HepG2 (cell line): ENCODE data around the gene IKZF3. TPM values are rescaled to one million over a fixed set of nuclear protein-coding genes. Genes with fewer than 3 reads are reported as not detected.

Experiments
- CREB1 ChIP-seq, 2 experiments: fragments of 450-650 bp in 1 of 2; IDR thresholded peaks; 2 replicates each; pipeline ENCODE4 v1.6.1; 2016 to 2017; ENCODE audit warnings: control low read depth in 1 of 2, mild to moderate bottlenecking in 1 of 2, missing compliant biosample characterization in 1 of 2, missing genetic modification characterization in 1 of 2
- KDM2A ChIP-seq: sonication (generic); formaldehyde crosslinking; IDR thresholded peaks from 2 replicates; pipeline ENCODE4 v1.4.0; 2020; ENCODE audit warnings: low read depth, missing genetic modification reagents, borderline replicate concordance
- RXRA ChIP-seq: sonication (generic); formaldehyde crosslinking; IDR thresholded peaks from 2 replicates; pipeline ENCODE4 v1.5.1; 2020; ENCODE audit warnings: missing genetic modification reagents
- TOPORS ChIP-seq: sonication (generic); formaldehyde crosslinking; IDR thresholded peaks from 2 replicates; pipeline ENCODE4 v1.8.0; 2023; ENCODE audit warnings: mild to moderate bottlenecking, missing genetic modification reagents
- ZKSCAN5 ChIP-seq: sonication (generic); formaldehyde crosslinking; IDR thresholded peaks from 2 replicates; pipeline ENCODE4 v1.5.1; 2020; ENCODE audit warnings: mild to moderate bottlenecking, missing genetic modification reagents
- ZNF44 ChIP-seq: sonication (generic); formaldehyde crosslinking; IDR thresholded peaks from 2 replicates; pipeline ENCODE4 v1.5.1; 2020; ENCODE audit warnings: mild to moderate bottlenecking, missing genetic modification reagents
- ZNF644 ChIP-seq: IDR thresholded peaks from 2 replicates; pipeline ENCODE4 v1.6.1; 2016; ENCODE audit warnings: low read depth
- ZNF703 ChIP-seq: sonication (generic); formaldehyde crosslinking; IDR thresholded peaks from 2 replicates; pipeline ENCODE4 v1.5.1; 2020; ENCODE audit warnings: missing genetic modification reagents, mild to moderate bottlenecking, moderate library complexity, borderline replicate concordance
- ZNF761 ChIP-seq: sonication (generic); formaldehyde crosslinking; conservative IDR thresholded peaks from 2 replicates; pipeline ENCODE4 v1.4.0; 2020; ENCODE audit warnings: mild to moderate bottlenecking, missing genetic modification reagents
- polyA plus RNA-seq, 8 experiments: library from polyadenylated mRNA; depleted of rRNA in 3 of 8; stranded (reverse) in 7 of 8; unstranded in 1 of 8; fragments of >200 nt; fragmentation: Illumina TruSeq in 4 of 8; extraction: Trizol in 4 of 8; gene quantifications; 2 replicates each; pipeline versions ENCODE4 v1.2.1 to v1.2.3, GENCODE V29; 2011 to 2016; ENCODE audit warnings: low read depth in 4 of 8, missing spikeins in 1 of 8, mixed read lengths in 1 of 8; ENCODE audit not compliant: insufficient read depth in 1 of 8
- total RNA-seq, 5 experiments: library from RNA; depleted of rRNA; stranded (reverse); fragments of >200 nt; fragmentation: Illumina TruSeq; extraction: Trizol; gene quantifications; 2 replicates each; pipeline ENCODE4 v1.2.3, GENCODE V29; 2016; ENCODE audit warnings: low read depth in 1 of 5
- TF ChIP-seq, protein P1 (sequence below), 2 experiments: fragments of 450-650 bp in 1 of 2; sonication (generic) in 1 of 2; formaldehyde crosslinking in 1 of 2; IDR thresholded peaks; 2 replicates each; pipeline versions ENCODE4 v1.6.1 to v1.8.0; 2016 to 2022; ENCODE audit warnings: antibody characterized with exemption in 1 of 2, mild to moderate bottlenecking in 1 of 2, missing genetic modification reagents in 1 of 2
- TF ChIP-seq, protein P2 (sequence below), 2 experiments: sonication (generic) in 1 of 2; formaldehyde crosslinking in 1 of 2; IDR thresholded peaks; 2 replicates each; pipeline versions ENCODE4 v1.6.1 to v1.9.0; 2014 to 2022; ENCODE audit warnings: antibody characterized with exemption in 1 of 2, borderline replicate concordance in 1 of 2, inconsistent platforms in 1 of 2, low read depth in 1 of 2, missing genetic modification reagents in 1 of 2

Gene IKZF3
- total and polyA plus RNA-seq, 2 of the 13 experiments (the other 11 are each of a cell fraction or from before 2014, with no cell fraction given), result not detected

DNA sequence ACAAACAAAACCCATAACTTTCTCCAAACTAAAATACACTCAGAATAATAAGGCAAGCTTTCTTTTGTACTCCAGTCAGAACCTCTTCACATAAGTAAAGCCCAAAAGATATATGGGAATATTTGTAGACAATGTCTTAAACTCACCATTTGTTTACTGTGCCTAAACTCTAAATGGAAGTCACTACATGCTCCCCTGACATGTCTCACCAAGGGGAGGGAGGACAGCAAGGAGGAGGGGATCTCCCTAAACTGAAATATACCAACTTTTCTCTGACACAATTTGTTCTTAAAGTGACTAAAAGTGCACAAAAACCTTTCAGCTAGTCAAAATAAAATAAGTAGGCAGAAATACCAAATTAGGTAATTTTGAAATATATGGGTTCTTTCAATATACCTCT lies 87.9 kb downstream of the IKZF3 start (continued):
- TF ChIP-seq, protein P1, sequence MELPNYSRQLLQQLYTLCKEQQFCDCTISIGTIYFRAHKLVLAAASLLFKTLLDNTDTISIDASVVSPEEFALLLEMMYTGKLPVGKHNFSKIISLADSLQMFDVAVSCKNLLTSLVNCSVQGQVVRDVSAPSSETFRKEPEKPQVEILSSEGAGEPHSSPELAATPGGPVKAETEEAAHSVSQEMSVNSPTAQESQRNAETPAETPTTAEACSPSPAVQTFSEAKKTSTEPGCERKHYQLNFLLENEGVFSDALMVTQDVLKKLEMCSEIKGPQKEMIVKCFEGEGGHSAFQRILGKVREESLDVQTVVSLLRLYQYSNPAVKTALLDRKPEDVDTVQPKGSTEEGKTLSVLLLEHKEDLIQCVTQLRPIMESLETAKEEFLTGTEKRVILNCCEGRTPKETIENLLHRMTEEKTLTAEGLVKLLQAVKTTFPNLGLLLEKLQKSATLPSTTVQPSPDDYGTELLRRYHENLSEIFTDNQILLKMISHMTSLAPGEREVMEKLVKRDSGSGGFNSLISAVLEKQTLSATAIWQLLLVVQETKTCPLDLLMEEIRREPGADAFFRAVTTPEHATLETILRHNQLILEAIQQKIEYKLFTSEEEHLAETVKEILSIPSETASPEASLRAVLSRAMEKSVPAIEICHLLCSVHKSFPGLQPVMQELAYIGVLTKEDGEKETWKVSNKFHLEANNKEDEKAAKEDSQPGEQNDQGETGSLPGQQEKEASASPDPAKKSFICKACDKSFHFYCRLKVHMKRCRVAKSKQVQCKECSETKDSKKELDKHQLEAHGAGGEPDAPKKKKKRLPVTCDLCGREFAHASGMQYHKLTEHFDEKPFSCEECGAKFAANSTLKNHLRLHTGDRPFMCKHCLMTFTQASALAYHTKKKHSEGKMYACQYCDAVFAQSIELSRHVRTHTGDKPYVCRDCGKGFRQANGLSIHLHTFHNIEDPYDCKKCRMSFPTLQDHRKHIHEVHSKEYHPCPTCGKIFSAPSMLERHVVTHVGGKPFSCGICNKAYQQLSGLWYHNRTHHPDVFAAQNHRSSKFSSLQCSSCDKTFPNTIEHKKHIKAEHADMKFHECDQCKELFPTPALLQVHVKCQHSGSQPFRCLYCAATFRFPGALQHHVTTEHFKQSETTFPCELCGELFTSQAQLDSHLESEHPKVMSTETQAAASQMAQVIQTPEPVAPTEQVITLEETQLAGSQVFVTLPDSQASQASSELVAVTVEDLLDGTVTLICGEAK (IDR thresholded peaks at IDR 0.05), result no peak
- TF ChIP-seq, protein P1 (CRISPR knock-in tag; IDR thresholded peaks at IDR 0.05), result no peak
- TF ChIP-seq RXRA, result no peak
- TF ChIP-seq, protein P2, sequence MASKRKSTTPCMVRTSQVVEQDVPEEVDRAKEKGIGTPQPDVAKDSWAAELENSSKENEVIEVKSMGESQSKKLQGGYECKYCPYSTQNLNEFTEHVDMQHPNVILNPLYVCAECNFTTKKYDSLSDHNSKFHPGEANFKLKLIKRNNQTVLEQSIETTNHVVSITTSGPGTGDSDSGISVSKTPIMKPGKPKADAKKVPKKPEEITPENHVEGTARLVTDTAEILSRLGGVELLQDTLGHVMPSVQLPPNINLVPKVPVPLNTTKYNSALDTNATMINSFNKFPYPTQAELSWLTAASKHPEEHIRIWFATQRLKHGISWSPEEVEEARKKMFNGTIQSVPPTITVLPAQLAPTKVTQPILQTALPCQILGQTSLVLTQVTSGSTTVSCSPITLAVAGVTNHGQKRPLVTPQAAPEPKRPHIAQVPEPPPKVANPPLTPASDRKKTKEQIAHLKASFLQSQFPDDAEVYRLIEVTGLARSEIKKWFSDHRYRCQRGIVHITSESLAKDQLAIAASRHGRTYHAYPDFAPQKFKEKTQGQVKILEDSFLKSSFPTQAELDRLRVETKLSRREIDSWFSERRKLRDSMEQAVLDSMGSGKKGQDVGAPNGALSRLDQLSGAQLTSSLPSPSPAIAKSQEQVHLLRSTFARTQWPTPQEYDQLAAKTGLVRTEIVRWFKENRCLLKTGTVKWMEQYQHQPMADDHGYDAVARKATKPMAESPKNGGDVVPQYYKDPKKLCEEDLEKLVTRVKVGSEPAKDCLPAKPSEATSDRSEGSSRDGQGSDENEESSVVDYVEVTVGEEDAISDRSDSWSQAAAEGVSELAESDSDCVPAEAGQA (IDR thresholded peaks at IDR 0.05; ENCODE audit: low read depth), result no peak
- TF ChIP-seq, protein P2 (CRISPR knock-in tag; IDR thresholded peaks at IDR 0.05; ENCODE audit: borderline replicate concordance), result no peak
- no peak for TF ChIP-seq ZNF761 (CRISPR knock-in tag)
- no peak for TF ChIP-seq ZNF703 (CRISPR knock-in tag)
- no peak for TF ChIP-seq ZKSCAN5 (CRISPR knock-in tag)
- TF ChIP-seq ZNF44 (CRISPR knock-in tag), result no peak
- no peak for TF ChIP-seq CREB1 (IDR thresholded peaks at IDR 0.05)
- TF ChIP-seq CREB1 (CRISPR knock-in tag; IDR thresholded peaks at IDR 0.05), result no peak
- TF ChIP-seq ZNF644 (CRISPR knock-in tag), result no peak
- TF ChIP-seq TOPORS (CRISPR knock-in tag), result no peak
- no peak for TF ChIP-seq KDM2A (CRISPR knock-in tag)
- TF ChIP-seq, all 625 proteins: peak for 0
